HEK293 (cell line): ENCODE data around the gene HBA2.

Experiments used
- PRDM1 ChIP-seq: fragments of 450-650 bp; formaldehyde crosslinking; IDR thresholded peaks from 2 replicates; pipeline ENCODE4; 2016; ENCODE audit warnings: missing biosample characterization, missing genetic modification characterization
- YY1 ChIP-seq: fragments of 450-650 bp; formaldehyde crosslinking; IDR thresholded peaks from 2 replicates; pipeline ENCODE4 v1.5.1; 2018; ENCODE audit warnings: missing biosample characterization, missing genetic modification characterization
- ZNF121 ChIP-seq: fragments of 450-650 bp; formaldehyde crosslinking; IDR thresholded peaks from 2 replicates; pipeline ENCODE4 v1.5.1; 2016; ENCODE audit warnings: missing biosample characterization, missing genetic modification characterization
- ZNF175 ChIP-seq: fragments of 450-650 bp; formaldehyde crosslinking; IDR thresholded peaks from 2 replicates; pipeline ENCODE4 v1.5.1; 2016; ENCODE audit warnings: missing biosample characterization, missing genetic modification characterization
- ZNF670 ChIP-seq: fragments of 450-650 bp; formaldehyde crosslinking; IDR thresholded peaks from 2 replicates; pipeline ENCODE4 v1.5.1; 2016; ENCODE audit warnings: missing biosample characterization, missing genetic modification characterization, low read depth
- TF ChIP-seq, protein P1 (sequence below): fragments of 450-650 bp; formaldehyde crosslinking; IDR thresholded peaks from 2 replicates; pipeline ENCODE4 v1.5.1; 2016; ENCODE audit warnings: missing biosample characterization, missing genetic modification characterization
- TF ChIP-seq, protein P2 (sequence below): fragments of 450-650 bp; formaldehyde crosslinking; IDR thresholded peaks from 2 replicates; pipeline ENCODE4 v1.5.1; 2016; ENCODE audit warnings: missing biosample characterization, missing genetic modification characterization

DNA sequence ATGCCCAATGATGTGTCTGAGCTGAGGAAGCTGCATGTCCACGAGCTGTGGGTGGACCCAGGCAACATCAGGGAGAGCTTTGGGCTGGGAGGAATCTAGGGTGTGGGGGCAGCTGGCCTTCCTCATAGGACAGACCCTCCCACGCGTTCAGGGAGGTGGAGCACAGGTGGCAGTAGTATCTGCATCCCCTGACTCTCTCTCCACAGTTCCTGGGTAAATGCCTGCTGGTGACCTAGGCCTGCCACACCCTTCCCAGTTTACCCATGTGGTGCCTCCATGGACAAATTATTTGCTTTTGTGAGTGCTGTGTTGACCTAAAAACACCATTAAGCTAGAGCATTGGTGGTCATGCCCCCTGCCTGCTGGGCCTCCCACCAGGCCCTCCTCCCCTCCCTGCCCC, 3.7 kb upstream of the HBA2 start:
- TF ChIP-seq ZNF670 (tag by site-specific recombination) (no peak), PRDM1 (tag by site-specific recombination) (no peak), YY1 (tag by site-specific recombination) (no peak), ZNF121 (tag by site-specific recombination) (no peak), ZNF175 (tag by site-specific recombination) (no peak)
- TF ChIP-seq, protein P1, sequence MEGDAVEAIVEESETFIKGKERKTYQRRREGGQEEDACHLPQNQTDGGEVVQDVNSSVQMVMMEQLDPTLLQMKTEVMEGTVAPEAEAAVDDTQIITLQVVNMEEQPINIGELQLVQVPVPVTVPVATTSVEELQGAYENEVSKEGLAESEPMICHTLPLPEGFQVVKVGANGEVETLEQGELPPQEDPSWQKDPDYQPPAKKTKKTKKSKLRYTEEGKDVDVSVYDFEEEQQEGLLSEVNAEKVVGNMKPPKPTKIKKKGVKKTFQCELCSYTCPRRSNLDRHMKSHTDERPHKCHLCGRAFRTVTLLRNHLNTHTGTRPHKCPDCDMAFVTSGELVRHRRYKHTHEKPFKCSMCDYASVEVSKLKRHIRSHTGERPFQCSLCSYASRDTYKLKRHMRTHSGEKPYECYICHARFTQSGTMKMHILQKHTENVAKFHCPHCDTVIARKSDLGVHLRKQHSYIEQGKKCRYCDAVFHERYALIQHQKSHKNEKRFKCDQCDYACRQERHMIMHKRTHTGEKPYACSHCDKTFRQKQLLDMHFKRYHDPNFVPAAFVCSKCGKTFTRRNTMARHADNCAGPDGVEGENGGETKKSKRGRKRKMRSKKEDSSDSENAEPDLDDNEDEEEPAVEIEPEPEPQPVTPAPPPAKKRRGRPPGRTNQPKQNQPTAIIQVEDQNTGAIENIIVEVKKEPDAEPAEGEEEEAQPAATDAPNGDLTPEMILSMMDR (tag by site-specific recombination): no peak
- TF ChIP-seq, protein P2, sequence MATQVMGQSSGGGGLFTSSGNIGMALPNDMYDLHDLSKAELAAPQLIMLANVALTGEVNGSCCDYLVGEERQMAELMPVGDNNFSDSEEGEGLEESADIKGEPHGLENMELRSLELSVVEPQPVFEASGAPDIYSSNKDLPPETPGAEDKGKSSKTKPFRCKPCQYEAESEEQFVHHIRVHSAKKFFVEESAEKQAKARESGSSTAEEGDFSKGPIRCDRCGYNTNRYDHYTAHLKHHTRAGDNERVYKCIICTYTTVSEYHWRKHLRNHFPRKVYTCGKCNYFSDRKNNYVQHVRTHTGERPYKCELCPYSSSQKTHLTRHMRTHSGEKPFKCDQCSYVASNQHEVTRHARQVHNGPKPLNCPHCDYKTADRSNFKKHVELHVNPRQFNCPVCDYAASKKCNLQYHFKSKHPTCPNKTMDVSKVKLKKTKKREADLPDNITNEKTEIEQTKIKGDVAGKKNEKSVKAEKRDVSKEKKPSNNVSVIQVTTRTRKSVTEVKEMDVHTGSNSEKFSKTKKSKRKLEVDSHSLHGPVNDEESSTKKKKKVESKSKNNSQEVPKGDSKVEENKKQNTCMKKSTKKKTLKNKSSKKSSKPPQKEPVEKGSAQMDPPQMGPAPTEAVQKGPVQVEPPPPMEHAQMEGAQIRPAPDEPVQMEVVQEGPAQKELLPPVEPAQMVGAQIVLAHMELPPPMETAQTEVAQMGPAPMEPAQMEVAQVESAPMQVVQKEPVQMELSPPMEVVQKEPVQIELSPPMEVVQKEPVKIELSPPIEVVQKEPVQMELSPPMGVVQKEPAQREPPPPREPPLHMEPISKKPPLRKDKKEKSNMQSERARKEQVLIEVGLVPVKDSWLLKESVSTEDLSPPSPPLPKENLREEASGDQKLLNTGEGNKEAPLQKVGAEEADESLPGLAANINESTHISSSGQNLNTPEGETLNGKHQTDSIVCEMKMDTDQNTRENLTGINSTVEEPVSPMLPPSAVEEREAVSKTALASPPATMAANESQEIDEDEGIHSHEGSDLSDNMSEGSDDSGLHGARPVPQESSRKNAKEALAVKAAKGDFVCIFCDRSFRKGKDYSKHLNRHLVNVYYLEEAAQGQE: no peak
